Measurements from ENCODE around the gene SLC22A23.

- TF ChIP-seq CTCF (IDR thresholded peaks at IDR 0.05), result no peak
- no peak for TF ChIP-seq POLR2A (IDR thresholded peaks at IDR 0.05)
Measured at GRCh38 chr6:3400162-3400561, 56.7 kb downstream of the SLC22A23 start.
